ENCODE results near the gene GREB1.

DNA sequence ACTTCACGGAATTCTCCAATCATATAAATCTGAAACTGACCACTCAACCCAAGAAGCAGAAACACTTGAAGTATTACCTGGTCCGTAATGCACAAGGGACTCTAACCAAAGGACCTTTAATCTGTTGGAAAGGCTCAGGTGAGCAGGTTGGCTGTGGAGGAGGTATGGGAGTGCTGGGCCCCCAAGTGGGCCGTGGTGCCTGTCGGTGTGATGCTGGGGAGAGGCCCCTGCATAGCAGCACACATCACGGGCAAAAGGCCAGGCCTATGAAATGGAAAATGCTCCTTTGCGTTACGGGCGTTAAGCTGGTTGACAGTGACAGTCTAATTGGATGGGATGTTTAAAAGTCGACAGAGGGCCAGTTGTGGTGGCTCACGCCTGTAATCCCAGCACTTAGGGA is 42.6 kb downstream of the GREB1 start:
- TF ChIP-seq SUZ12 (IDR thresholded peaks at IDR 0.05) (no peak), FOXA1 (IDR thresholded peaks at IDR 0.05) (no peak), BHLHE40 (IDR thresholded peaks at IDR 0.05; ENCODE audit: borderline replicate concordance) (no peak)

Measured in HEK293T (cell line).